WERI-Rb-1 (cell line): ENCODE measurements around the gene TUT4.

ENCODE experiments used
- DNase-seq: peaks from one replicate; pipeline ENCODE4 v3.0.0-alpha.2; 2020
- H3K27ac ChIP-seq: fragments of 250-450 bp; sonication (Bioruptor Pico); 2 replicates; pipeline ENCODE4 v1.5.1; 2020; ENCODE audit warnings: mild to moderate bottlenecking, moderate library complexity
- H3K27me3 ChIP-seq: fragments of 250-450 bp; sonication (Bioruptor Pico); 2 replicates; pipeline ENCODE4 v1.5.1; 2021; ENCODE audit warnings: mild to moderate bottlenecking, low read depth, moderate library complexity; ENCODE audit not compliant: insufficient read depth, severe bottlenecking
- H3K36me3 ChIP-seq: fragments of 250-450 bp; sonication (Bioruptor Pico); 2 replicates; pipeline ENCODE4 v1.5.1; 2020; ENCODE audit warnings: mild to moderate bottlenecking, moderate library complexity
- H3K4me3 ChIP-seq: 2 replicates; pipeline ENCODE4 v1.5.1; 2011; ENCODE audit warnings: low read depth, mild to moderate bottlenecking, control low read depth, low read length
- H3K9me3 ChIP-seq: fragments of 250-450 bp; sonication (Bioruptor Pico); 2 replicates; pipeline ENCODE4 v1.5.1; 2021; ENCODE audit warnings: mild to moderate bottlenecking, moderate library complexity; ENCODE audit not compliant: severe bottlenecking
- CTCF ChIP-seq: IDR thresholded peaks from 2 replicates; pipeline ENCODE4 v1.5.1; 2011; ENCODE audit warnings: low read depth, mild to moderate bottlenecking, control low read depth, inconsistent platforms, low read length

TUT4 gene

DNA sequence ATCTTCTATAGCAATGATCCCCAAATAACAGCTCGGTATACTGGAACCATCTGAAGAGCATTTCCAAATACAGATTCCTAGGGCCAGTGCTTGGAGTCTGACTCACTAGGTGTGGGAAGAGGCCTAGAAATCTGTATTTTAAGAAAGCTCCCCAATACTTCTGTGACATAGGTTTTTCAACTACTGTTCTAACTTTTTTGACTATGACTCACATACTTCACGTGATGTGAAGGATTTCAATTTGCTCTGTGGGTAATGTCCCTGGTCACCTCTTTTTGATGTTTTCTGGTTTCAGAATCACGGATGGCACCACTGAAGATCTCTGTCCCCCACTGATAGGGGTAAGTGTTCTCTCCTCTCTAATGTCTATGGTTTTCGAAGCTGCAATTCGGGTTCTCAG lies 159.7 kb downstream of the TUT4 start:
- no peak for DNase-seq
- no peak overlapping the region for H3K4me3 ChIP-seq
- peaks cover 76% of the 10 kb centered on the region for H3K36me3 ChIP-seq
- no peak for TF ChIP-seq CTCF
- no peaks in the 10 kb centered on the region for H3K27me3 ChIP-seq
- H3K27ac ChIP-seq = no peak overlapping the region
- no peaks in the 10 kb centered on the region for H3K9me3 ChIP-seq

DNA sequence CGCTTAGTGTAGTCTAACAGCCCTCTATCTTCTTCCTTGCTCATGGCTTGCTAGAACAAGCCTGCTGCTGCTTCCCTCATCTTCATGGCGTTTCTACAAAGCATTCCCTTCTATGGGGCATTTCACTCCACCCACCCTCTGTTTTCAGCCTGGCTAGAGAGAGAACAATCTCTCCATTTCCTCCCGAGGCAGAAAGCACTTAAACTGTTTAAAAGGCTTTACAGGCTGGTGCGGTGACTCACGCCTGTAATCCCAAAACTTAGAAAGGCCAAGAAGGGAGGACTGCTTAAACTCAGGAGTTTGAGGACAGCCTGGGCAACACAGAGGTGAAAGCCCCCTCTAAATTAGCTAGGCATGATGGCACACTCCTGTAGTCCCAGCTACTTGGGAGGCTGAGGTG lies 166.4 kb downstream of the TUT4 start:
- H3K9me3 ChIP-seq = no peaks in the 10 kb centered on the region
- H3K36me3 ChIP-seq = peaks cover 73% of the 10 kb centered on the region
- no peak for TF ChIP-seq CTCF
- DNase-seq = no peak
- H3K27me3 ChIP-seq = no peaks in the 10 kb centered on the region
- no peak overlapping the region for H3K27ac ChIP-seq
- H3K4me3 ChIP-seq = no peak overlapping the region

- Histone ChIP-seq H3K27ac (no peak overlapping the region), H3K27me3 (no peaks in the 10 kb centered on the region), H3K36me3 (peaks cover 79% of the 10 kb centered on the region), H3K9me3 (no peaks in the 10 kb centered on the region), H3K4me3 (no peak overlapping the region)
- DNase-seq = no peak
- no peak for TF ChIP-seq CTCF
Observed at GRCh38 chr1:52385376-52385775, 167.5 kb downstream of the TUT4 start.
